Astrocyte of the cerebellum (primary cell): ENCODE results near the gene NUMA1.

Experiments used
- DNase-seq: peaks from one replicate; pipeline ENCODE4 v3.0.0-alpha.2; 2011; ENCODE audit warnings: low read depth
- H3K4me3 ChIP-seq: 2 replicates; pipeline ENCODE4 v1.5.1; 2011; ENCODE audit warnings: mild to moderate bottlenecking, low read depth, low read length, moderate library complexity
- in situ Hi-C: cut with HindIII; loops from 2 replicates; pipeline ENCODE4 v1.10.0; 2017; ENCODE audit warnings: low sequenced_read_pairs
- TF ChIP-seq, protein P1 (sequence below): IDR thresholded peaks from 2 replicates; pipeline ENCODE4 v1.5.1; 2012; ENCODE audit warnings: low read length, low read depth, moderate library complexity, mild to moderate bottlenecking; ENCODE audit errors: missing control alignments

NUMA1 gene

DNA sequence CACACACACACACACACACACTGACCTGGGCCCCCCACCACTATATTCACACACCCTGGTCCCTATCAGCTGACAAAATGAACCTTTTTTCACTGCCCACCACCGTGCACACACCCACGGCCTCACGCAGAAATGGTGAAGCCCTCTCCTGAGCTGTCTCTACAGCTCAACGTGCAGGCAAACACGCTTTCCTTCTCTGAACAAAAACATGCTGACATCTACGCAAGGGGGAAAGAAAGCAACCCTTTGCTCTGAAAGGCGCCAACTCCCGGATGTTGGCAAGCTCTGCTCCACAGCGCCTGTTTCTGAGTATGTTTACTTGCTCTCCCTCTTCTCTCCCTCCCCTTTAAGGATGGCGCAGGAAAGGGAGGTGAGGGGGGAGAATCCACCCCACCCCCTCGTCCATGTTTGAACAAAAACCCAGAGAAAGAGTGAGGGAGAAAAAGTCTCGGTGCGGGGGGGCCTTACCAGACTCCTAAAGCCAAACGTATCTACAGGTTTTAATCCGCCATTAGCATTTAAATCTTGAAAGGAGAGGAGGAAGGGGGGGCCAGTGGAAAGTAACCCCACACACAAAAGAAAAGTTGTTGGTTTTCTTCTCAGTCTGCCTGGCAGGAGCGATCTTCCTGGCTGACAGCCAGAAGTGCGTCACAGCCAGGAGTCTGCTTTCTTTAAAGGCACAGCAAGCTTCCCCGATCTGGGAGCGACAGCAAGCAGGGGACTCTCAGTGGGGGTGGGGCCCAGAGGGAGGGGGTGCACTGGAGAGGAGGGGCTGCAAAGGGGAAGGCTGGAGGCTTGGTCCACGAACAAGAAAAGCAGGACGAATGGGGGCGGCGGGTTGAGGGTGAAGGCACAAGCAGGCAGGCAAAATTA, 39.6 kb downstream of the NUMA1 start:
- peak overlapping the region; percentile 78 for H3K4me3 ChIP-seq
- DNase-seq: peak; percentile 86
- TF ChIP-seq, protein P1, sequence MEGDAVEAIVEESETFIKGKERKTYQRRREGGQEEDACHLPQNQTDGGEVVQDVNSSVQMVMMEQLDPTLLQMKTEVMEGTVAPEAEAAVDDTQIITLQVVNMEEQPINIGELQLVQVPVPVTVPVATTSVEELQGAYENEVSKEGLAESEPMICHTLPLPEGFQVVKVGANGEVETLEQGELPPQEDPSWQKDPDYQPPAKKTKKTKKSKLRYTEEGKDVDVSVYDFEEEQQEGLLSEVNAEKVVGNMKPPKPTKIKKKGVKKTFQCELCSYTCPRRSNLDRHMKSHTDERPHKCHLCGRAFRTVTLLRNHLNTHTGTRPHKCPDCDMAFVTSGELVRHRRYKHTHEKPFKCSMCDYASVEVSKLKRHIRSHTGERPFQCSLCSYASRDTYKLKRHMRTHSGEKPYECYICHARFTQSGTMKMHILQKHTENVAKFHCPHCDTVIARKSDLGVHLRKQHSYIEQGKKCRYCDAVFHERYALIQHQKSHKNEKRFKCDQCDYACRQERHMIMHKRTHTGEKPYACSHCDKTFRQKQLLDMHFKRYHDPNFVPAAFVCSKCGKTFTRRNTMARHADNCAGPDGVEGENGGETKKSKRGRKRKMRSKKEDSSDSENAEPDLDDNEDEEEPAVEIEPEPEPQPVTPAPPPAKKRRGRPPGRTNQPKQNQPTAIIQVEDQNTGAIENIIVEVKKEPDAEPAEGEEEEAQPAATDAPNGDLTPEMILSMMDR: no peak
- in situ Hi-C loops: no loop called here

- TF ChIP-seq, protein P1: no peak
- DNase-seq: no peak
- in situ Hi-C loops: no loop called here
- peak overlapping the region; percentile 78 for H3K4me3 ChIP-seq
Measured at GRCh38 chr11:72039856-72040401, 40.4 kb downstream of the NUMA1 start.

DNA sequence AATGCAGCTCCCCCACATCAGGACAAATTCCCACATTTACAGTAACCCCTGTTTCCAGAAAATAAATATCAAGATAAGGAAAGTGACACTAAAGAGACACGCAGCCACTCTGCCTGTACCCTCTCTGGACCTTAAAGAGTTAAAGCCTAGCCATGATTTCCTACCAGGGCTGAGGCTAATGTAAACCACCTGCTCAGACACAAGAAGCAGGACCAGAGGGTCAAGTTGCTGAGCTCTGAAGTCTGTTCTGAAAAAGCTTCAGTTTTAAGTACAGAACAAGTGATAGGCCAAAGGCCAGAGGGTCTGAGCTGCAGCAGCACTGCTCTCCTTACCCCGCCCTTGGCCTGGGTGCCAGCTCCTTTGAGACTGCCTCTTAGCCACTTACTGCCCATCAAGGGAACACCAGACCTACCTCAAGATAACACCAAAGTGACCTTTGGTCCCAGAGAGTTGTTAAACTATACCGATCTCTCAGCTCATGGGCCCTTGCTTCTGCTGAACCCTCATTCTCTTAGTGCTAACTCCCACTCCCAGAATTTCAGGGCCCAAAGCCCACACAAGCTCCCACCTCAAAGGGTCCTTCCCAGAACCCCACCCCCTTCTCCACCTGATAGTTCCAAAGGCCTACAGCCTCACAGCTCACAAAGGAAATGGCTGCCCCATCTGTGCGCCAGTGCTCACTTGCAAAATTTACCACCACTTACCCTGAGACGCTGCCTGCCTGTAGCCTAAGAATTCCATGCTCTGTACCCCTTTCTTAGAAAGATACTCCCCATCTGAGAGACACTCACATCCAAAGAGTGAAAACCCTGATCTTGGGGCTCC, 41.1 kb downstream of the NUMA1 start:
- H3K4me3 ChIP-seq: peak overlapping the region; percentile 78
- in situ Hi-C loops: no loop called here
- TF ChIP-seq, protein P1: no peak
- DNase-seq: no peak

DNA sequence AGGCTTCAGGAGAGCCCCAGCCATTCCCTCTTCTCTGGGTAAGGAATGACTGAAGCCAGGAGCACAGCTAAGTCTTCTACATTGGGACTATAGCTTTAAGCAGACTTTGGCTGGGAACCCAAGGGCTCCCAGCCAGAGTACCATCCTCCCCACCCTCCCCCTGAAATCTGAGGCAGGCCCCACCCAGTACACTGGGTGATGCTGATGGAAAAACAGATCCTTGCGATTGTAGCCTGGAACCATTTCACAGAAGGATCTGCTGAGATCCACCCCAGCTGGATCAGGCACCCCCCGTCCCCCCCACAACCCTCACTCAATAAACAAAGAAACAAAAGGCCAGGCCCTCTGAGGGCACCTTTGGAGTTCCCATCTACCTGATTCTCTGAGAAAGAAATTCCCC, 41.9 kb downstream of the NUMA1 start:
- DNase-seq: no peak
- in situ Hi-C loops: no loop called here
- TF ChIP-seq, protein P1: no peak
- peak overlapping the region; percentile 78 for H3K4me3 ChIP-seq

DNA sequence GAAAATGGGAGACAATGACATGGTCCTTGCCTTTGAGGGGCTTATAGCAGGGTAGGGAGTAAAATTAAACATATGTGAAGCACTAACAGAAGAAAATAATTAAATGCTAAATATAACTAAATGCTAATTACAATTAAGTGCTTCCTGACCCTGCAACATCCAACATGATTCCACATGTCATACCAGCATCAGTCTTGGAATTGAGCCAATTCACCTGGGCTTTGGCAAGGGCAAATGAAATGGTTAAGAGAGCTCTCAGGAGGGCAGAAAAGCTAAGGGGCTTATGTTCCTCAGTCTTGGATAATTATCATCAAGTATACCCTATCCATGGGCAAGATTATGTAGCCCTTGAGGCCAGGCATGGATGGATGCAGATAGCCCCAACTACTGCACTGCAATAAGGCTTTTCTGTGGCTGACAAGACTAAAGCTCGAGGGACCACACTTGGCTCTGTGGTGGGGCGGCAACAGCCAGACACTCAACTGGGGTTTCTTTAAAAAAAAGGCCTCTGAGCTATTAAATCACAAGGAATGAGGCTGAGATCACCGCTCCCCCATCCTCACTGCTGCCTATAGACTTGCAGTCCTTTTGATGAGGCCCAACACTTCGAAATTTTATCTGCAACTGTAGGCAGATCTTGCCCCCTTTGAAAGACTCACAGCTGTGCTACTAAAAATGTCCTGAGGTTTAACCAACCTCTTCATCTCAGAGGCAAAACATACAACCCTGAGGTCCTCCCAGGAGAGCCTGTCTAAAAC, 42.6 kb downstream of the NUMA1 start:
- TF ChIP-seq, protein P1: no peak
- no peak for DNase-seq
- in situ Hi-C loops: no loop called here
- H3K4me3 ChIP-seq: peak overlapping the region; percentile 78

DNA sequence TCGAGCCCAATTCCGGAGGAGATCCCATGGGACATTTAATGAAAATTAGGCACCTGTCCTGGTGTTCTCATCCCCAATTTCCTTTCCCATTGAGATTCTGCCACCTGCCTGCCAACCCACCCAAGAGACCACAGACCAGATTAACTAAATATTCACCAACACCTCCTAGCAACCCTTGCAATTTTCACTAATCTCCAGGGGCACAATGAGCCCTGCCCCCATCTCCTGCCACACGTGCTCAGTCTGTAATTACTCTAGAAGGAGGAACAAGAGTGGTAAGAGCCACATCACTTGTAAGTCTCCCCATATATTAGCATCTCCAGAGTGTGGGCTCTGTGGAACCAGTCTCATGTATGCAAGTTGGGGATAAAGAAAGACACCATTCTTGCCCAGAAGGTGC, 43.7 kb downstream of the NUMA1 start:
- H3K4me3 ChIP-seq: no peak overlapping the region
- TF ChIP-seq, protein P1: no peak
- in situ Hi-C loops: no loop called here
- no peak for DNase-seq
